NK-92 (cell line): ENCODE data around the gene LRRC36.

ENCODE experiments used
- DNase-seq: peaks from one replicate; lab custom pipeline; 2025; ENCODE audit not compliant: unreplicated experiment; lab: John Stamatoyannopoulos, UW

The LRRC36 gene

DNA sequence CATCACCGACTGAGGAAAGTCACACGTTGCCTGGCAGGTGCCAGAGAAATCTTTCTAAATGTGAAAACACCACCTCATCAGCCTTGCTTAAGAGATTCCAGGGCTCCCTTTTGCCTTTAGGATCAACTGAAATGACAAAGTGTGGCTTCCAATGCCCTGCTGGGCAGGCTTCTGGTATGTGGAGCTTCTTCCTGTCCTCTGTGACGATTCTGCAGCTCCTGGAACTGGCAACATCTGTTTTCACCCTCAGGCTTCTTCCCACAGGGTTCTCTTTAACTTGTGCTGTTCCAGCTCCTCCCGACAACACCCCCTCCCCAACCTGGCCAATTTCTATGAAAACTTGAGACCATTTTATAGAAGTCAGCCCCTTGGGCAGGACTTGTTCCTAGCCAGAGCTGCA is 94.4 kb downstream of the LRRC36 start:
- no peak for DNase-seq

GRCh38 chr16:67423015-67423414 is 96.4 kb downstream of the LRRC36 start:
- no peak for DNase-seq

- DNase-seq = no peak
Observed at GRCh38 chr16:67423611-67424260, 97.1 kb downstream of the LRRC36 start.

GRCh38 chr16:67424261-67424615 is 97.6 kb downstream of the LRRC36 start:
- DNase-seq = no peak

GRCh38 chr16:67425061-67425460 is 98.4 kb downstream of the LRRC36 start:
- no peak for DNase-seq

DNA sequence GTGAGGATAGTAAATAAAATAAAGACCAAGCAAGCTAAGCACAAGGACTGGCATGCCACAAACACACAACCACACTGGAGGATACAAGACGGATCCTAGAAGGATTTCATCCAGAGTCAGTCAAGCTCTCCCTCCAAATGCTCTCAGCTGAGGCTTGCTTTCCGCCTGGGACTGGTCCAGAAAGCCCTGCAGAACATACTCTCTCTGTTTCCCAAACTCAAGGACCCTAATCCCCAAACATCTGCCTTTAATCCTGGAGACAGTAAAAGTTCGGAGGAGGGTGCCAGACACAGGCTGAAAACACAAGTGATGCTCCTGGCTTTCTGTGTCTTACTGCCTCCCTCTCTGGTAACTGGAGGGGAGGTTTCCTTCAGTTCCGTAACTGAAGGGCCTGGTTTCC is 99.0 kb downstream of the LRRC36 start:
- DNase-seq = no peak

GRCh38 chr16:67426022-67426421 is 99.4 kb downstream of the LRRC36 start:
- no peak for DNase-seq

- DNase-seq = no peak
Observed at GRCh38 chr16:67426950-67427349, 100.3 kb downstream of the LRRC36 start.

GRCh38 chr16:67428146-67428731 is 101.6 kb downstream of the LRRC36 start:
- no peak for DNase-seq

DNA sequence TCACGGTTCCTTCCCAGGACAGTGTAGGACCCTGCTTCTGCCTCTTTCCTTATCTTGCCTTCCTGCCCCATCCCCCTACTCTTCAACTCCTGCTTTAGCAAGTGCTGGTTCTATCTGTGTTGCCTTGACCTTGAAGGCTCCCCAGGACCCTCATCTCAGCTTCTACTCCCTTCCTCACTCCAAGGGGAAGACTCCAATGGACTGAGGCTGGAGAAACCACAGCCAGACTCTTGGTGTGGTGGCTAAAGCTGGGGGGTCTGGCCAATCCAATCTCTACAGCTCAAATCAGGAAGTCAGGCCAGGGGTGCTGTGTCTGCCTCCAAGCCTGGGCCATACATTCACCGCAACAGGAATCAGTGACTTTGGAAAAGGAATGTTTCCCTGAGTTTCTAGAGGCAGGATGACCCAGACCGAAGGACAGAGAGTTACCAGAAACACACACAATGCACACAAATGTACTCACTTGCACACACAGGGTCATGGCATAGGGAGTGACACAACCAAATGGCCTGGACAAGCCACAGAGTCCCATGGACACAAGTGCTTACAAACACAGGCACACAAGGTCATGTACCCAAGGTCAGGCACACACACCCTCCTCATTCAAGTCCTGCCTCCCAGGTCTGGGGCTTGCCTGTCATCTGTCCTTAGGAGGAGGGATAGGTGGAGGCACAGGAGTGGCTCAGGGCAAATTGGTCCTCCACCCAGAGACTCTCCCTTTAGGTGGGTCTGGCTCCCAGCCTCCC is 102.6 kb downstream of the LRRC36 start:
- DNase-seq = no peak

DNA sequence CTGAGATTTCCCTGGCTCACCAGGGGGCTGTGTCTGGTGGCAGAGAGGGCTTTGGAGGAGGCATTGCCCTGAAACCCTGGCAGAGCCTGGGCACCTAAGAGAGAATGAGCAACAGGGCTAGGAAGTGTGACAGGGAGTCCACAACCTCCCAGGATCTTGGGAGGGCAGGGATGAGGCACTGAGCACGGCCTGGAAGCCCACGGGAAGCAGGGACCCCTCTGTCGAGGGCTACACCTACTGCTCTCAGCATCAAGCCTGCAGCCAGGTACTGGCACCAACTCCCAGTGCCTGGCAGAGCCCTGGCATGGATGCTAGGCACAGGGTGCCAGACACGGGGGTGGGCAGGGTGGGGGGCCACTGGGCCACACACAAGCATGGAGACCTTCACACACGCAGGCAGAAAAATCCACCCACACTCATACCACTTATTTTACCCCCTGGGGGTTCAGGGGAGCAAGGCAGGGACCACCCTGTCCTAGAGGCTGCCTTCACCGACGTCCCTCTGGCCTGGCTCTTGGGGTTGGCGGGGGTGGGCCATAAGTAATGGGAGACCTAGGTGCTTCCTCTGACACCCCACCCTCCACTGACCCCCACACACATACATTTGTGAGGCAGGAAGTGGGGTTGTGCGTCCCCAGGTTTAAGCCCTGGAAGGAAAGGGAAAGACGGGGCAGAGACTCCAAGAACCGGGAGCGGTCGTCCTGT is 103.3 kb downstream of the LRRC36 start:
- no peak for DNase-seq

- DNase-seq = no peak
Observed at GRCh38 chr16:67430504-67430976, 103.9 kb downstream of the LRRC36 start.

DNA sequence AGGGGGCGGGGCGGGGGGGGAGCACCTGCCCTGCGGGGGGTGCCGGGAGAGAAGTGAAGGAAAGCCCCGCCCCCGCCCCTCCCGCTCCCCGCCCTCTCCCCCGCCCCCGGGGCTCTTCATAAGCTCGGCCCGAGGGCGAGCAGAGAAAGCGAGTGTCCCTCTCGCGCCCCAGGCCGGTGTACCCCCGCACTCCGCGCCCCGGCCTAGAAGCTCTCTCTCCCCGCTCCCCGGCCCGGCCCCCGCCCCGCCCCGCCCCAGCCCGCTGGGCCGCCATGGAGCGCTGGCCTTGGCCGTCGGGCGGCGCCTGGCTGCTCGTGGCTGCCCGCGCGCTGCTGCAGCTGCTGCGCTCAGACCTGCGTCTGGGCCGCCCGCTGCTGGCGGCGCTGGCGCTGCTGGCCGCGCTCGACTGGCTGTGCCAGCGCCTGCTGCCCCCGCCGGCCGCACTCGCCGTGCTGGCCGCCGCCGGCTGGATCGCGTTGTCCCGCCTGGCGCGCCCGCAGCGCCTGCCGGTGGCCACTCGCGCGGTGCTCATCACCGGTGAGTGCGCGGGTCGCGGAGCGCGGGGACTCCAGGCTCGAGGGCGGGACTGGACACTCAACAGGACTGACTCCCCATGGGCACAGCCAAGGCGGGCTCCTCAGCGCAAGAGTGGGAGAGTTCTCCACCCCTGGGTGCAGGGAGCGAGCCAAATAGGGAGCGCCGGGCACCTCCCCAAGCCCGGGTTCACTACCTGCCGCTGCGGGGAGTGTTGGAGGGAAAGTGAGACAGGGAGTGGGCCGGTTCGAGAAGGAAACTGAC is 104.6 kb downstream of the LRRC36 start, which contains the start of gene HSD11B2:
Gene HSD11B2 (plus strand): TSS at position 145 of the 798 bp plus-strand sequence. CDS start 128 bp downstream, at position 273.
- DNase-seq = no peak

DNA sequence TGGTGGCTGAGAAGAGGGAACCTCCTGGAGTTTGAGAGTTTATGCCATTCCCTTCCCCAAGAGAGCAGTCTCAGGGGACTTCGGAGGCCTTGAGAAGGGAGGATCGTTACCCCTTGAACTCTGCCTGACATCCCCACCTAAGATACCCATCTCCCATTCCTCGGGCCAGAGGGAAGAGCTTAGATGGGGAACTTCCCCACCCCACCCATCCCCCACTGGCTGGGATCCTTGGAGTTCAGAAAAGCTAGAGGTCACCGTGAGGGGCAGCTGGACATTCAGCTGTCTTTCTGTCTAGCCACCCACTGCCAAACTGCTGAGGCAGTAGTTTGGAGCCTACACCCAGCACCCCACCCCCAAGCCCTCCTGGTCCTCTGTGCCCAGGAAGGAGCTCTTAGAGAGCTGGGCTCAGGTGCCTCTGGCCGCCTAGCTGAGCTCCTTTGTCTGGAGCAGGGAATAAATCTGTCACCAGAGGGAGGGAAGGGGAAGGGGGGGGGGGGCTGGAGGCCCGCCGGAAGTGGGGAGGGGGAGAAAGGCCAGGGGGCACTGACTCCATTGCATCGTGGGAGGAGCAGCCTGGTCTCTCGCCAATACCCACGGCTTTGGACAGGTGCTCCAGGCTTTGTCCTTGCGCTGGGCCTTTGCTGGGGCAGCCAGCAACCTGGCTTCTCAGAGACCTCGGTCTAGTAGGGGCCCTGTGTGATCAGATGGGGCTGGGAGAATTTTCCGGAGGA is 105.3 kb downstream of the LRRC36 start:
- DNase-seq = no peak

GRCh38 chr16:67432506-67432890 is 105.9 kb downstream of the LRRC36 start:
- no peak for DNase-seq

DNA sequence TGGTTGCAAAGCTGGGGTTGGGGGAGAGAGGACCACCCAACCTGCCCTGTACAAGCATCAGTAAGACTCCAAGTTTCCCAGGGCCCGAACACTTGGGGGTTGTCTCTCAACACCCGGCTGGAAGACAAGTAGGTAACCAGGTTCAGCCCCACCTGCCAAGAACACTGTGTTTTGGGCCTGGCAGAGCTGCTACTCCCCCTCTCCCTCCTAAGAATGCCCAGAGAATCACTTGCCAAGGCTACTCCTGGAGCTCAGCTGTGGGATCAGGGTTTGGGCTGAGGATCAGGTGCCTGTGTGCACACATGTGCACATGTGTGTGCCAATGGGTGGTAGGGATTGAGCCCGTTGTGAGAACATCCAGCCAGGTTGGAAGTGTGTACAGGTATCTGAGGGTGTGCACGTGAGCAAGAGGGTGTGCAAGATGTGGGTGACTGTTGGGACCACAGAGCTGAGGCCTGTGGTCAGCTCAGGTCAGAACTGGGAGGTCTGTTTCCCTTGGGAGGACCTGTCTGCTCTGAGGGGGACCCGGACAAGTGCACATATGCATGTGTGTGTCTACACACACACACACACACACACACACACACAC is 106.6 kb downstream of the LRRC36 start:
- DNase-seq = no peak
